DND-41 (cell line): ENCODE results near the gene ASAH2.

Experiments
- ATAC-seq: fragments of 200-7000 bp; cut with Tn5 transposase; 3 replicates; pipeline ENCODE4 v1.9.1; 2021; ENCODE audit warnings: low read depth; ENCODE audit not compliant: insufficient read depth
- DNase-seq: peaks from one replicate; pipeline ENCODE4 v3.0.0-alpha.2; 2020
- H2AFZ ChIP-seq: 2 replicates; pipeline ENCODE4 v1.6.0; 2012; ENCODE audit warnings: low read depth, low read length
- H3K27ac ChIP-seq: 2 replicates; pipeline ENCODE4 v1.5.1; 2012; ENCODE audit warnings: low read length, inconsistent platforms
- H3K27me3 ChIP-seq: fragments of 200-600 bp; sonication (generic); 2 replicates; pipeline ENCODE4 v1.6.0; 2012; ENCODE audit warnings: low read length, mild to moderate bottlenecking, inconsistent platforms; ENCODE audit not compliant: insufficient read depth, poor library complexity
- H3K36me3 ChIP-seq: 2 replicates; pipeline ENCODE4 v1.5.1; 2012; ENCODE audit warnings: low read length, inconsistent platforms; ENCODE audit not compliant: insufficient read depth
- H3K4me1 ChIP-seq: 2 replicates; pipeline ENCODE4 v1.5.1; 2012; ENCODE audit warnings: mild to moderate bottlenecking, low read length; ENCODE audit not compliant: insufficient read depth
- H3K4me2 ChIP-seq: 2 replicates; pipeline ENCODE4 v1.6.0; 2012; ENCODE audit warnings: mild to moderate bottlenecking, moderate library complexity, low read length, inconsistent platforms; ENCODE audit not compliant: insufficient read depth
- H3K4me3 ChIP-seq, 2 experiments: fragments of 200-600 bp in 1 of 2; shearing (Covaris generic) in 1 of 2; 2 replicates each; pipeline ENCODE4 v1.5.1; 2012 to 2016; ENCODE audit warnings: inconsistent platforms in 2 of 2, low read length in 2 of 2, mild to moderate bottlenecking in 2 of 2, low read depth in 1 of 2, moderate library complexity in 1 of 2
- H3K79me2 ChIP-seq: 2 replicates; pipeline ENCODE4 v1.6.0; 2012; ENCODE audit warnings: low read length, inconsistent platforms; ENCODE audit not compliant: insufficient read depth
- H3K9ac ChIP-seq: 2 replicates; pipeline ENCODE4 v1.6.0; 2012; ENCODE audit warnings: low read depth, mild to moderate bottlenecking, inconsistent platforms, low read length, moderate library complexity
- H3K9me3 ChIP-seq: 2 replicates; pipeline ENCODE4 v1.5.1; 2012; ENCODE audit warnings: low read length, moderate library complexity, mild to moderate bottlenecking, inconsistent platforms; ENCODE audit not compliant: insufficient read depth, severe bottlenecking
- H4K20me1 ChIP-seq: 2 replicates; pipeline ENCODE4 v1.6.0; 2012; ENCODE audit warnings: low read length; ENCODE audit not compliant: insufficient read depth
- CTCF ChIP-seq: IDR thresholded peaks from 2 replicates; pipeline ENCODE4 v1.5.1; 2012; ENCODE audit warnings: borderline replicate concordance, low read length, moderate library complexity, mild to moderate bottlenecking; ENCODE audit not compliant: poor library complexity, severe bottlenecking; ENCODE audit errors: extremely low read depth
- EZH2 ChIP-seq: IDR thresholded peaks from 3 replicates; pipeline ENCODE4 v1.6.1; 2012; ENCODE audit warnings: borderline replicate concordance, low read depth, mild to moderate bottlenecking, moderate library complexity, low read length, inconsistent platforms; ENCODE audit not compliant: severe bottlenecking

Gene ASAH2

GRCh38 chr10:50281210-50281966 is 30.1 kb upstream of the ASAH2 start:
- no peak for DNase-seq
- Histone ChIP-seq H4K20me1 (no peaks in the 10 kb centered on the region), H2AFZ (no peak overlapping the region)

GRCh38 chr10:50280049-50280841 is 28.9 kb upstream of the ASAH2 start:
- TF ChIP-seq EZH2 (no peak), CTCF (no peak)
- Histone ChIP-seq H3K9me3 (no peaks in the 10 kb centered on the region), H3K9ac (no peak overlapping the region), H3K27me3 (no peaks in the 10 kb centered on the region), H3K79me2 (no peaks in the 10 kb centered on the region), H3K4me1 (no peaks in the 10 kb centered on the region), H3K27ac (no peak overlapping the region), H4K20me1 (no peaks in the 10 kb centered on the region), H3K4me2 (no peak overlapping the region), H2AFZ (no peak overlapping the region), H3K36me3 (no peaks in the 10 kb centered on the region), H3K4me3 (no peak overlapping the region)
- DNase-seq (no peak), ATAC-seq (no peak)

More at GRCh38 chr10:50281210-50281966, 30.1 kb upstream of the ASAH2 start:
- Histone ChIP-seq H3K4me2 (no peak overlapping the region), H3K27ac (no peak overlapping the region), H3K27me3 (no peaks in the 10 kb centered on the region), H3K4me3 (no peak overlapping the region), H3K36me3 (no peaks in the 10 kb centered on the region), H3K79me2 (no peaks in the 10 kb centered on the region), H3K4me1 (no peaks in the 10 kb centered on the region), H3K9me3 (no peaks in the 10 kb centered on the region), H3K9ac (no peak overlapping the region)
- no peak for ATAC-seq
- no peak for TF ChIP-seq CTCF
- no peak for TF ChIP-seq EZH2

- no peak for TF ChIP-seq EZH2
- no peaks in the 10 kb centered on the region for H3K36me3 ChIP-seq
- no peak overlapping the region for H3K4me2 ChIP-seq
- H2AFZ ChIP-seq: no peak overlapping the region
- H3K4me3 ChIP-seq: no peak overlapping the region
- no peak for DNase-seq
- H3K9me3 ChIP-seq: no peaks in the 10 kb centered on the region
- no peak for ATAC-seq
- H3K9ac ChIP-seq: no peak overlapping the region
- H3K27ac ChIP-seq: no peak overlapping the region
- no peaks in the 10 kb centered on the region for H3K4me1 ChIP-seq
- H3K79me2 ChIP-seq: no peaks in the 10 kb centered on the region
- no peaks in the 10 kb centered on the region for H3K27me3 ChIP-seq
- H4K20me1 ChIP-seq: no peaks in the 10 kb centered on the region
Measured at GRCh38 chr10:50279489-50279888, 28.2 kb upstream of the ASAH2 start.

- Histone ChIP-seq H3K4me1 (no peaks in the 10 kb centered on the region), H3K9ac (no peak overlapping the region), H2AFZ (no peak overlapping the region), H3K27ac (no peak overlapping the region), H3K4me3 (no peak overlapping the region), H3K27me3 (no peaks in the 10 kb centered on the region), H3K79me2 (no peaks in the 10 kb centered on the region), H3K36me3 (no peaks in the 10 kb centered on the region), H3K9me3 (no peaks in the 10 kb centered on the region), H3K4me2 (no peak overlapping the region), H4K20me1 (no peaks in the 10 kb centered on the region)
- DNase-seq: peak; percentile 13
- TF ChIP-seq EZH2 (no peak), CTCF (peak; percentile 57)
- ATAC-seq: no peak
Measured at GRCh38 chr10:50275650-50276235, 24.4 kb upstream of the ASAH2 start.
